Activated T-helper 17 cell treated with anti-CD3 and anti-CD28 coated beads, Interleukin-2, amount 50 U/mL, for 72 hours (primary cell): Measurements from ENCODE around the gene XAF1. TPM values are rescaled to one million over a fixed set of nuclear protein-coding genes. Genes with fewer than 3 reads are reported as not detected.
"Not testable (repeated sequence)": the region's sequence is repeated elsewhere in the genome, so short reads cannot be mapped to it uniquely, and the experiment has no call there.

Experiments used
- ATAC-seq: fragments of 150-1000 bp; cut with Tn5 transposase; replicated peaks from 2 replicates; pipeline ENCODE4 v1.10.0; 2021; ENCODE audit warnings: mild to moderate bottlenecking, moderate library complexity
- H3K27ac Mint-ChIP-seq: one replicate; pipeline ENCODE4 v1.8.0; 2022; ENCODE audit warnings: mixed read lengths
- H3K27me3 Mint-ChIP-seq: one replicate; pipeline ENCODE4 v1.8.0; 2022; ENCODE audit warnings: mixed read lengths
- H3K36me3 Mint-ChIP-seq: one replicate; pipeline ENCODE4 v1.8.0; 2022; ENCODE audit warnings: low read depth, mild to moderate bottlenecking, mixed read lengths
- H3K4me1 Mint-ChIP-seq: one replicate; pipeline ENCODE4 v1.8.0; 2022; ENCODE audit warnings: mixed read lengths
- H3K4me3 Mint-ChIP-seq: one replicate; pipeline ENCODE4 v1.8.0; 2022; ENCODE audit warnings: mild to moderate bottlenecking, mixed read lengths
- H3K9me3 Mint-ChIP-seq: one replicate; pipeline ENCODE4 v1.8.0; 2022; ENCODE audit warnings: mixed read lengths
- total RNA-seq, 2 donors: library from RNA; stranded (reverse); gene quantifications; one replicate each; pipeline ENCODE4 v1.2.3, GENCODE V29; 2022

XAF1 gene
- total RNA-seq, 2 donors from 2014 or later: 10.1 to 15.4 TPM

DNA sequence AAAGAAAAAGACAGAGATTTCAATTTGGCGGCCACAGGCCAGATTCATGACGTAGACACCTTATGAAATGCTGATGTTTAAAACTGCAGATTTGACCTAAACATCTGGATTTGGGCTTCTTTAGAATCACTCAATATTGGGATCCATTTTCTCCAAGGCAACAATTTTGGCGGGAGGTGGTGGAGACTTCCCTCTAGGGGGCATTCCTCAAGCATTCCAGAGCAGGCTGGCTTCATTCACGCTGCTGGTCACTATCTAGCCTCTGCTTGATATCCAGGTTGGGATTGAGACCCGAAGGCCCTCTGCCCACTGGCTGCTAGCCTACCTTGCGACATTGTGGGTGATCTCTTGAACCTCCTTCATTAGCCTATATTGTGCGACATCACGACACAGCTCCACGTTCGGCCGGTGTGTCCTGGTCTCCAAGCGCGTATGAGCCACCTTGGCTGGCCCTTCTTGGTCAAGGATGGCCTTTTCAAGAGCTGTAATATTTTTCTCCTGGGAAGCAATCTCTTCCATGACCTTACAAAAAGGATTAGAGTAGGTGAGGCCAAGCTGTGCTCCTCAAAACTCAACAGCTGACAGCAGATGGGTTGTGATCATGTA lies 44.7 kb downstream of the XAF1 start:
- H3K9me3 Mint-ChIP-seq: no peaks in the 10 kb centered on the region
- H3K27ac Mint-ChIP-seq: no peak overlapping the region
- no peak overlapping the region for H3K4me3 Mint-ChIP-seq
- H3K36me3 Mint-ChIP-seq: no peaks in the 10 kb centered on the region
- no peaks in the 10 kb centered on the region for H3K4me1 Mint-ChIP-seq
- ATAC-seq: no peak
- peaks cover 12% of the 10 kb centered on the region for H3K27me3 Mint-ChIP-seq

GRCh38 chr17:6811510-6811909 lies 55.7 kb downstream of the XAF1 start:
- ATAC-seq: no peak
- H3K4me1 Mint-ChIP-seq: no peaks in the 10 kb centered on the region
- H3K36me3 Mint-ChIP-seq: no peaks in the 10 kb centered on the region
- no peak overlapping the region for H3K27ac Mint-ChIP-seq
- H3K27me3 Mint-ChIP-seq: peaks cover 36% of the 10 kb centered on the region
- H3K9me3 Mint-ChIP-seq: no peaks in the 10 kb centered on the region
- H3K4me3 Mint-ChIP-seq: no peak overlapping the region

DNA sequence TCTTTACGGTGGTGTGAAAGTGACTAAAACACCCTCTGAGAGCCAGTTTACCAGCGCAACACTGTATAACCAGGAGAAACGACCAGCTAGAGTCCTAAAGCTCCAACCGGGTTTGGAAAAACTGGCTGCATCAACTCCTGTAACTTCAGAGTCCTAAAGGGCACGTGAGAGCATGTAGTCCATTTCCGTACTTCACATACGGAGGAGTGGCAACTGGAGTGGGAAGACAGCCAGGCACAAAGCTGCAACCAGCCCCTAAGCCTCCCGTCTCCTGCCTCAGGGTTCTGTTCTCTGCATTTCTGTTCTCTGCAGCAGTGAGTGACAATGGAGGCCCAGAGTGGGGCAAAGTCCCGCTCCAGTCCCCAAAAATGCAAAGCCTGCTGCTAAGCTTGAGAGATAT lies 56.4 kb downstream of the XAF1 start:
- Mint-ChIP-seq H3K27me3 (peaks cover 36% of the 10 kb centered on the region), H3K36me3 (no peaks in the 10 kb centered on the region), H3K4me3 (no peak overlapping the region), H3K9me3 (no peaks in the 10 kb centered on the region), H3K27ac (no peak overlapping the region), H3K4me1 (no peaks in the 10 kb centered on the region)
- no peak for ATAC-seq

DNA sequence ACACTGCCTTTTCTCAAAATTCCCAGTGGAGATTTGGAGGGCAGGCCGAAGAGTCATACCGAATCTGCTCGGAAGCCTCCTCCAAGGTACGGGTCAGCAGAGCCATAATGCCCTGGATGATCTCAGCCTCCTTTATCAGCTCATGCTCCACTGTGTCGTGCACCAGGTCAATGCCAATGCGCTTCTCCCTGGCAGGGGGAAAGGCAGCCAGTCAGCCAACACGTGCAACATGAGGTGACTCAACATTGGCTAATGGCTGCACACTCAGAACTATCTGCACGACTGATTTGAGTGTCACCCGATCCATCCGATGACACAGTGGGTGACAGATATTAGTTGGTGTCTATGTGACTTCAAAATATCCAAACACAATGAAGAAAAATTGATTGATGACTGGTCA lies 59.9 kb downstream of the XAF1 start:
- Mint-ChIP-seq H3K4me1 (no peaks in the 10 kb centered on the region), H3K36me3 (no peaks in the 10 kb centered on the region), H3K27me3 (peaks cover 33% of the 10 kb centered on the region), H3K4me3 (no peak overlapping the region), H3K9me3 (no peaks in the 10 kb centered on the region), H3K27ac (no peak overlapping the region)
- ATAC-seq: no peak

GRCh38 chr17:6816368-6816767 lies 60.5 kb downstream of the XAF1 start:
- not testable (repeated sequence) for H3K9me3 Mint-ChIP-seq, H3K36me3 Mint-ChIP-seq, H3K4me1 Mint-ChIP-seq, H3K4me3 Mint-ChIP-seq, ATAC-seq, H3K27ac Mint-ChIP-seq
- peaks cover 29% of the 10 kb centered on the region for H3K27me3 Mint-ChIP-seq

DNA sequence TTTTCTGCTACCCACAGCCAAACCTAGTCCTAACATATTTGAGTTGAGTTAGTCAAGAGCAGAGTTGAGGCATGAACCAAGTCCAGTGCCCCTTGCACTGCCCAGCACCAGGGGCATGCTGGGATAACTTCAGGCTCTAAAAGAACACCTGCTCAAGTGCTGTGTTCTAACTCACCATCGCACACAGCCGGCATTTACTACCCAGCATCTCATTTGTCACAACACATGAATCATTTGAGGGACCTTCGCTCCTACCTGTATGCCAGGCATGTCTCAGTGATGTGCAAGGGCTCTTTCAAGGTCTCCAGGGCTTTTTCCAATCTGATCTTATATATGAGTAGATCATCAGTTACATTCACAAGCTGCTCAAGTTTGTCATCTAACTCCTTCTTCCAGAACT lies 63.1 kb downstream of the XAF1 start:
- Mint-ChIP-seq H3K27me3 (peaks cover 17% of the 10 kb centered on the region), H3K9me3 (no peaks in the 10 kb centered on the region), H3K27ac (no peak overlapping the region), H3K4me1 (no peaks in the 10 kb centered on the region), H3K4me3 (no peak overlapping the region), H3K36me3 (no peaks in the 10 kb centered on the region)
- ATAC-seq: no peak

GRCh38 chr17:6823011-6823442 lies 67.2 kb downstream of the XAF1 start:
- peak; percentile 59 for ATAC-seq
- Mint-ChIP-seq H3K27me3 (peaks cover 21% of the 10 kb centered on the region), H3K27ac (no peak overlapping the region), H3K4me3 (no peak overlapping the region), H3K4me1 (no peaks in the 10 kb centered on the region), H3K9me3 (no peaks in the 10 kb centered on the region), H3K36me3 (no peaks in the 10 kb centered on the region)

Other genes starting within 250 kb of the XAF1 start
- 1 to 10 TPM in 1 of 2 donors, under 1 TPM in 1; 0.73 to 1.4 TPM for gene PITPNM3, start 199.5 kb upstream of the XAF1 start, total RNA-seq
- gene KIAA0753, start 115.3 kb upstream of the XAF1 start, total RNA-seq: 10 to 100 TPM; 17.6 to 24.2 TPM
- gene TXNDC17, start 115.0 kb upstream of the XAF1 start, total RNA-seq: 100 to 1,000 TPM; 114 to 160 TPM
- gene MED31, start 104.4 kb upstream of the XAF1 start, total RNA-seq: 10 to 100 TPM; 17.5 to 20.2 TPM
- 1 to 10 TPM; 1.1 to 3.0 TPM for gene C17orf100, start 104.3 kb upstream of the XAF1 start, total RNA-seq
- not detected for gene SLC13A5, start 42.7 kb upstream of the XAF1 start, total RNA-seq
- gene FBXO39, start 20.2 kb downstream of the XAF1 start, total RNA-seq: under 1 TPM in 1 of 2 donors, not detected in 1; 0.24 TPM
- gene TEKT1, start 75.7 kb downstream of the XAF1 start, total RNA-seq: not detected
- not detected for gene ALOX12, start 240.0 kb downstream of the XAF1 start, total RNA-seq